ENCODE data around the gene CHRM4. TPM values are rescaled to one million over a fixed set of nuclear protein-coding genes. Genes with fewer than 3 reads are reported as not detected.

The CHRM4 gene
- polyA plus RNA-seq, 2 of the 4 experiments (the other 2 are of a cell fraction), result 0.17 to 0.28 TPM

- no peak for TF ChIP-seq HDAC2 (IDR thresholded peaks at IDR 0.05)
- TF ChIP-seq ATOH8 (CRISPR knock-in tag; IDR thresholded peaks at IDR 0.05; ENCODE audit: low read depth), result no peak
These were observed 51.8 kb downstream of the CHRM4 start (continued) for GRCh38 chr11:46339816-46340215.

GRCh38 chr11:46338988-46339666 is 52.4 kb downstream of the CHRM4 start:
- Histone ChIP-seq H3K27ac (peak overlapping the region in 1 of 2 experiments; percentile 52; a peak in 4 of 6 replicates), H3K9me3 (no peaks in the 10 kb centered on the region), H3K4me1 (peaks cover 14% of the 10 kb centered on the region), H3K4me2 (peak overlapping the region; percentile 64), H3K4me3 (no peak overlapping the region)
- no peak for DNase-seq (ENCODE audit: low read depth in 1 of 2, low spot score in 1 of 2)
- POLR2A ChIA-PET, result no interaction called here
- FAIRE-seq, result no peak
- CTCF ChIA-PET, result interaction anchor here (1.1 to 25.2 kb wide), 8 partner anchors 8 to 100 kb away, joined by 3 to 325 read pairs (median 9); partner anchors contain the start of gene DGKZ
- TF ChIP-seq CHD4 (IDR thresholded peaks at IDR 0.05; ENCODE audit: borderline replicate concordance) (no peak), EHF (CRISPR knock-in tag; IDR thresholded peaks at IDR 0.05) (no peak), REST (IDR thresholded peaks at IDR 0.05) (no peak), HDAC2 (IDR thresholded peaks at IDR 0.05) (no peak), ZSCAN20 (CRISPR knock-in tag; IDR thresholded peaks at IDR 0.05) (no peak), CTCF (IDR thresholded peaks at IDR 0.05) (no peak), CEBPB (IDR thresholded peaks at IDR 0.05) (no peak), POLR2A (IDR thresholded peaks at IDR 0.05; ENCODE audit: low read length) (no peak), EP300 (IDR thresholded peaks at IDR 0.05) (no peak), HMGXB4 (CRISPR knock-in tag; IDR thresholded peaks at IDR 0.05; ENCODE audit: borderline replicate concordance) (no peak), PBX3 (IDR thresholded peaks at IDR 0.05) (no peak), POLR2AphosphoS2 (conservative IDR thresholded peaks at IDR 0.05; ENCODE audit: low read length) (no peak)
- 45% methylated on average over 15 of the region's 16 CpGs for WGBS (ENCODE audit: missing lambda C conversion rate)
- ATAC-seq, result peak in 1 of 2 experiments; percentile 58; a peak in 3 of 6 replicates

- DNase-seq (ENCODE audit: low read depth in 1 of 2, low spot score in 1 of 2), result no peak
- WGBS (ENCODE audit: missing lambda C conversion rate), result 52% methylated on average over 9 of the region's 9 CpGs
- H3K27ac ChIP-seq, result peak overlapping the region in 1 of 2 experiments; percentile 52; a peak in 4 of 6 replicates
- ChIA-PET CTCF (interaction anchor here (1.3 to 25.2 kb wide), 5 partner anchors 8 to 100 kb away, joined by 3 to 325 read pairs (median 18); partner anchors contain the start of gene DGKZ), POLR2A (no interaction called here)
- H3K4me3 ChIP-seq, result no peak overlapping the region
- H3K9me3 ChIP-seq, result no peaks in the 10 kb centered on the region
- no peak; a peak in 1 of 6 replicates for ATAC-seq
- peak overlapping the region; percentile 64 for H3K4me2 ChIP-seq
- no peak for FAIRE-seq
- peaks cover 14% of the 10 kb centered on the region for H3K4me1 ChIP-seq
- TF ChIP-seq RNF2 (IDR thresholded peaks at IDR 0.05; ENCODE audit: borderline replicate concordance, low read depth) (no peak), KDM5A (IDR thresholded peaks at IDR 0.05) (no peak), REST (IDR thresholded peaks at IDR 0.05) (no peak), RARB (CRISPR knock-in tag; IDR thresholded peaks at IDR 0.05) (no peak), HOXB5 (CRISPR knock-in tag; IDR thresholded peaks at IDR 0.05) (no peak), MYC (IDR thresholded peaks at IDR 0.05; ENCODE audit: borderline replicate concordance, low read length) (no peak), PBX3 (IDR thresholded peaks at IDR 0.05) (no peak)
These were observed 53.0 kb downstream of the CHRM4 start for GRCh38 chr11:46338636-46338987.
